ENCODE results near the gene ZNF48.
A peak's percentile ranks its signal among the peaks of the same experiment; 100 is the strongest.

DNA sequence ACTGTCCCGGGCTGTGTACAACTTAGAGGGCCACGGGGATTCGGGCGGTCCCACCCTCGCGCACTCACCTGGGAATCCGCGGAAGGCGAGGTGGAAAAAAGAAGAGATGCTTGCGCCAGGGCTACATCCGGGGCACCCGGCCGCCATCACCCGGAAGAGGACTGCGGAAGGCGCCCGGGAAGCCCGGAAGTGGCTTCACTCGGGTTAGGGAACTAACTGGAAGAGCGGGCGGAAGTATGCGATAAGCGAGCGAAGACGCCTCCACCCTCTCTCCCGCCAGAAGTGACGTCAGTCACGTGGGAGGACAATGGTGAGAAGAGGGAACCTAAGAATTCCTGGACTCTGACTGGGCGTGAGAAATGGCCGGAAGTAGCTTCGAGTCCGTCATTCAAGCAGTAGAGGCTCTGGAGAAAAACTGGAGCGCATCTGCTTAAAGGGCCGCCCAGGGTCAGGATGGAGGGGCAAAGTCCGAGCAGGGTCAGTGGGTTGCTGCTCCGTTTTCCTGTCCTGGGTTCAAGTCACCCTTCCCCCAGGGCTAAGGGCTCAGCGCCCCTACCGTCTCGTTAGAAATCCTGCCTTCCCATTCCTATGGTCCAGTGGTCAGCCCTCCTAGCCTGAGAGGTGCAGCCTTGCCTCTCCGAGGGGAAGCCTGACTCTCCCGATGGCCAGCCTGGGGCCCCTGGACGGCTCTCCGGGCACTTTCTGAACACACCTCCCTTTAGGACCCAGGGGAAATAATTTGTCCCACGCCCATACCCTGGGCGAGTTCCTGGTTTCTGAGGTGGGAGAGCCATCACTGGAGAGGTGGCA lies 39.9 kb upstream of the ZNF48 start, which contains the start of gene CD2BP2:
- TF ChIP-seq EP300 (IDR thresholded peaks at IDR 0.05), result peak in 2 of 4 donors; percentile 59 to 75
- TF ChIP-seq, protein P1, sequence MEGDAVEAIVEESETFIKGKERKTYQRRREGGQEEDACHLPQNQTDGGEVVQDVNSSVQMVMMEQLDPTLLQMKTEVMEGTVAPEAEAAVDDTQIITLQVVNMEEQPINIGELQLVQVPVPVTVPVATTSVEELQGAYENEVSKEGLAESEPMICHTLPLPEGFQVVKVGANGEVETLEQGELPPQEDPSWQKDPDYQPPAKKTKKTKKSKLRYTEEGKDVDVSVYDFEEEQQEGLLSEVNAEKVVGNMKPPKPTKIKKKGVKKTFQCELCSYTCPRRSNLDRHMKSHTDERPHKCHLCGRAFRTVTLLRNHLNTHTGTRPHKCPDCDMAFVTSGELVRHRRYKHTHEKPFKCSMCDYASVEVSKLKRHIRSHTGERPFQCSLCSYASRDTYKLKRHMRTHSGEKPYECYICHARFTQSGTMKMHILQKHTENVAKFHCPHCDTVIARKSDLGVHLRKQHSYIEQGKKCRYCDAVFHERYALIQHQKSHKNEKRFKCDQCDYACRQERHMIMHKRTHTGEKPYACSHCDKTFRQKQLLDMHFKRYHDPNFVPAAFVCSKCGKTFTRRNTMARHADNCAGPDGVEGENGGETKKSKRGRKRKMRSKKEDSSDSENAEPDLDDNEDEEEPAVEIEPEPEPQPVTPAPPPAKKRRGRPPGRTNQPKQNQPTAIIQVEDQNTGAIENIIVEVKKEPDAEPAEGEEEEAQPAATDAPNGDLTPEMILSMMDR (IDR thresholded peaks at IDR 0.05), result no peak
- TF ChIP-seq POLR2A (IDR thresholded peaks at IDR 0.05), result peak in 3 of 4 donors; percentile 33 to 76 (median 58)
- TF ChIP-seq POLR2AphosphoS5 (IDR thresholded peaks at IDR 0.05), result peak; percentile 90 to 97
